ENCODE data around the gene AP3B1.

The AP3B1 gene

DNA sequence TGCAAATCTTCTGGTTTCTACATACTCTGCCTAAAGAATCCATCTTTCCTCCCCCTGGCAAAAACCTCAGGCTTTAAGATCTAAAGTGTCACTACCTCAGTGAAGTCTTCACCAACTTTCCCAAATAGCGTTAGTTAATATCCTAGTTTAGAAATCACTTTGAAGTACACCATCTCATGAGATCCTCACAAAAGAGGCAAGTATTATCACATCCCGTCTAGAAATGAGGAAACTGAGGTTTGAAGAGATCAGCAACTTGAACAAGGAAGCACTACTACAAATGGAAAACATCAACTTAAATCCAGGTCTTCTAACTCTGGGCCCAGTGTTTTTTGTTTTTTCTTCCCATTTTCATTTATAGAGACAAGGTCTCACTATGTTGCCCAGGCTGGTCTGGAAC lies 4.6 kb downstream of the AP3B1 start:
- DNase-seq: peak; percentile 65 to 82

DNA sequence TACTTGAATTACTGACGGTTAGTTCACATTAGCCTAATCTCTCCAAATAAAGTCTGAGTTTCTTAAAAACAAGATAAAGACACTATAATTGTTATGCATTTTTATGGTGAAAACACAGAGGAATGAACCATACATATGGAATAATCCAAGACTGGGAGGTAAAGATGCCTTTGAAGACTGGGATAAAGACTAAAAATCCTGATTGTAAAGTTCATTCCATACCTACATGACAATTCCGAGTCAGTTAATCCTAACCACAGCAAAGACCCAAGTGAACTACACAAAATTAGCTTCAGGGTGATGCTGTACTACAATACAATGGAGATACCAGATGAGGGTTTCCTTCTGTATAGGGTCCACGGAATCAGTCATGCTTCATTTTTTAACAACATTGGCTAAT lies 6.3 kb downstream of the AP3B1 start:
- no peak for DNase-seq

DNA sequence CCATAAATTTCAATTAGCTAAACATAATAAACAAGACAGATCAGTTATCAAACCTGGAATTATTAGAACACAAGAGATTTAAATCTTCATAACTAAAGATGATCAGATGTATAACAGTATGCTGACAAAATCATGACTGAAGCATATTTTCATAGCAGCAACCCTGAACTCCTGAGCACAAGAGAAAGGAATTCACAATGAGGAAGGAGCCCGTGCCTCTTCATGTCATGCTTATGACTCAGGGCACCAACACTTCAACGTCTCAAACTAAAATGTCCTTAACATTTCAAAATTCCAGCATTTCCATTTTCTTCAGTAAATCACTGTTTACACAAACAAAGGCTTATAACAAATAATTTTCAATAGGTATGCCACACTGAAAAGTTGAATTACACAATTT lies 6.7 kb downstream of the AP3B1 start:
- peak; percentile 75 to 81 for DNase-seq

DNA sequence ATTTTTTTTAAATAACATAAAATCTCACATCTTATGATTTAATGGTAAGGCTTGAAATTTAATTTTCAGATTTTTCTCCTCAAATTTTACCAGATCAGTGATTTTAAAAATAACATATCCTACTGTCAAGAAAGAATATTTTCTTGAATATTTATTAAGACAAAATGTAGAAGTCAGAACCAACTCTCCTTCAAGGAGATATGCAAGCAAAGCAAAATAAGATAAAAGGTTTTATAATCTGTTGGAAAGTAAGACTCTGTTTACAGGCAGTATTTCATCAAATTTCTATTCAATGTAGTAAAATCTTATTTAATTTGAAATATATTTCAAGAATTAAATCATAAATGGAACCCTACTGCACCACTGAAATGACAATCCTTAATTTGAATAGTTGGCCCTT lies 7.3 kb downstream of the AP3B1 start:
- DNase-seq: no peak

DNA sequence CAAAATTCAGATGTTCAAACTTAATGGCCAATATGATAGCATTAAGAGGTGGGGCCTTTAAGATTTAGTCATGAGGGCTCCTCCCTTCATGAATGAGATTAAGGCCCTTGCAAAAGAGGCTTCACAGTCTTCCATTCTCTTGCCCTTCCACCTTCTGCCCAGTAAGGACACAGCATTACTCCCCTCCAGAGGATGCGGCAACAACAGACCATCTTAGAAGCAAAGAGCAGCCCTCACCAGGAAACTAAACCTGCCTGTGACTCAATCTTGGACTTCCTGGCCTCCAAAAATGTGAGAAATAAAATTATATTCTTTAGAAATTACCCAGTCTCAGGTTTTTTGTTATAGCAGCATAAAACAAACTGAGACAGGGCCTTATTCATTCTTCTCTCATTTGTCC lies 8.2 kb downstream of the AP3B1 start:
- DNase-seq: no peak

DNA sequence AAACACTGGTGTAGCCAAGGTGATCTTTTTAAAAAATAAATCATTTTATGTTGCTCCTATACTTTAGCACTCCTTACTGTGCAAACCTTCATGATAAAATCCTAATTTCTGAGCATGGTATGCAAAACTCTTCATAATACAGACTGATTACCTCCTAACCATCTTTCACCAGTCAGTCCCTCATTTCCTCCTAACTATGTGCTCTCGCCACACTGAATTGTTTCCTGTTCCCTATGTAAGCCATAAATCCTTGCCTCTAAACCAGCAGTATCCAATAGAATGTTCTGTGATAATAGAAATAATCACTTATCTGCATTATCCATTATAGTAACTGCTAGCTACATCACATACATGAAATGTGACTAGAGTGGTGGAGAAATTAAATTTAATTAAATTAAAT lies 10.7 kb downstream of the AP3B1 start:
- DNase-seq: no peak

DNA sequence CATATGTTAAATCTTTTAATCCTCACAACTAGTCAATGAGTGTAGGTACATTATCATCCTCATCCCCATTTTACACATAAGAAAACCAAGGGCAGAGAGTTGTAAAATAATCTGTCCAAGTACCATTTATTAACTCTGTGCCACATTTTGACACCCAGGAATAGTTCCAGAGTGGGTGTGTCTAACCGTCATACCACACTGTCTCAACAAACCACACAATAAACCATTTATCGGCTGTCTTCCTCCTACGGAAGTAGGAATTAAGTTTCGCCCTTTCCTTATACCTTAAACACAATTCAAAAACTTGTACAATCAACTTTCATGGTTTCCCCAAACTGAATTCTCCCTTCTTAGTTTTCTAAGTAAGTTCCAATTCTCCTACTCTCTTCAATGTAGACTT lies 11.4 kb downstream of the AP3B1 start:
- DNase-seq: no peak

DNA sequence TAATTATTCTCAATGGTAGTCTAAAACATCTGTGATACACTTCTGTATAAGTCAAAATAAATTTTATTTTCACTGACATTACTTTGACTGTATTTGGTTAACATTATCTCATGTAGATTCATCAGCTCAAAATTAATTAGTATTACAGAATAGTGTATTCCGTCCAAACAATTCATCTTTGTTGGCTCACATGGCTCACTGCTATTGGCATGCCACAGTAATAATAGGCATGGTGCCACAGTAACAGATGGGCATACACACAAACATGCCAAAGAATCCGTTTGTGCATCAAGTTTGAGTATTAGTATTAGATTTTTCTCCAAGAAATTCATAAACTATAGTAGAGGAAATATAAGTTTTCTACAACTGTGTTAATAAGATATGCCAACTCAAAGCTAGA lies 14.2 kb downstream of the AP3B1 start:
- DNase-seq: no peak

DNA sequence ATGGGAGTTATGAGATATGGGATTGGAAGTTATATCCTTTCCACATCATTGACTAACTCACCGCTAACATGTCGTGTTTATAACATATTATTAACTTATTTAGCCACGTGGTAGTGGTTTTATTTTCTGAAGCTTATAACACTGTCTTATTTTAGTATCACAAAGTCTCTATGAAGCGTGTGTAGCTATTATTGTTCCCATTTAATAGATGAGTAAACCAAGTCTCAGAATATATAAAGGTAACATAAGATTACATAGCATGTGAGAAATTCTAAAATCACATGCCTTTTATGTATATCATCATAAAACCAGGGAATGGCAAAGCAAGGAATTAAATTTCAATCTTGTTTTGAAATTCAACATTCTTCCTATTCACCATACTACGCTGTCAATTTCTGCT lies 15.3 kb downstream of the AP3B1 start:
- DNase-seq: no peak

DNA sequence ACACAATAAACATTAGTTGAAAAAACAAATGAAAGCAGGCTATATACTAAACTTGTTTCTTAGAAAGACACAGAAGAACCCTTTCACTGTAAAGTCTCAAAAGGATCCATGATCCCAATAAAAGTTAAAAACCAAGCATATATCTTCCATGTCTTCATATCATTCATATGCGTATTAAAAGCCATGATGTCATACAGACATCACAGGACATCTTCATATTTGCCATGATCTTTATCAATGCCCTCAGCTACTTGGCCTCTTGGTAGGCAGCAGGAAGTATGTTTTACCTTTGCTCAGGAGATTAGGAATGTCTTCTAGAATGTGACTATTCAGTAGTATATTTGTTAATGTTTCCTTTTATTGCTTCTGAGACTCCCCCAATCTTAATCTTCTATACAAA lies 16.8 kb downstream of the AP3B1 start:
- DNase-seq: no peak

DNA sequence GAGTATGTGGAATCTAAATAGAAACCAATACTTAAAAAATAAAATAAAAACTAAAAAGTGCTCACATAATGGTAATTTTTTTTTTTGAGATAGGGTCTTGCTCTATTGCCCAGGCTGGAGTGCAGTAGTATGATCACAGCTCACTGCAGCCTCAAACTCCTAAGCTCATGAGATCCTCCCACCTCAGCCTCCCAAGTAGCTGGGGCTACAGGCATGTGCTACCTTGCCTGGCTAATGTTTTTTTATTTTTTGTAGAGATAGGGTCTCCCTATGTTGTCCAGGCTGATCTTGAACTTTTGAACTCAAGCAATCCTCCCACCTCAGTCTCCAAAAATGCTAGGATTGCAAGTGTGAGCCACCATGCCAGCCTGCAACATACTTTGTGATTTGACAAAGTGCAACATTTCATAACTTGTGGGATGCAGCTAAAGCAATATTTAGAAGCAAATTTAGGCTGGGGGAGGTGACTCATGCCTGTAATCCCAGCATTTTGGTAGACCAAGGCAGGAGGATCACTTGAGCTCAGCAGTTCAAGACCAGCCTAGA lies 18.4 kb downstream of the AP3B1 start:
- peak in 1 of 2 donors; percentile 21 for DNase-seq

DNA sequence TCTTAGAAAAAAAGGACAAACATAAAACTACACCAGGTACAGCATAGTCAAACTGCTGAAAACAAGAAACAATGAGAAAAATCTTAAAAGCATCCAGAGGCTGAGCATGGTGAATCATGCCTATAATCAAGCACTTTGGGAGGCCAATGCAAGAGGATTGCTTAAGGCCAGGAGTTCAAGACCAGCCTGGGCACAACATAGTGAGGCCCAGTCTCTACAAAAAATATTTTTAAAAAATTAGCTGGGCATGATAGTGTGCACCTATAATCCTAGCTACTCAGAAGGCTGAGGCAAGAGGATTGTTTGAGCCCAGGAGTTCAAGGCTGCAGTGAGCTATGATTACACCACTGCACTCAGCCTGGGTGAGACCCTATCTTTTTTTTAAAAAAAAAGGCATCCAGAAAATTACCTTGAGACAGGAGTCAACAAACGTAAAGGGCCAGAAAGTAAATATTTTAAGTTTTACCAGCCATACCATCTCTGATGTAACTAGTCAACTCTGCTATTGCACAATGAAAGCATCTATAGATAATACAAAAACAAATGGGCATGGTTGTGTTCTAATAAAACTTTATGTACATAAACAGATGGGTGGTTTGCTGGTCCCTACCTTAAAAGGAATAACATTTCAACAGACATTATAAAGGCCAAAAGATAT lies 19.8 kb downstream of the AP3B1 start:
- DNase-seq: no peak

DNA sequence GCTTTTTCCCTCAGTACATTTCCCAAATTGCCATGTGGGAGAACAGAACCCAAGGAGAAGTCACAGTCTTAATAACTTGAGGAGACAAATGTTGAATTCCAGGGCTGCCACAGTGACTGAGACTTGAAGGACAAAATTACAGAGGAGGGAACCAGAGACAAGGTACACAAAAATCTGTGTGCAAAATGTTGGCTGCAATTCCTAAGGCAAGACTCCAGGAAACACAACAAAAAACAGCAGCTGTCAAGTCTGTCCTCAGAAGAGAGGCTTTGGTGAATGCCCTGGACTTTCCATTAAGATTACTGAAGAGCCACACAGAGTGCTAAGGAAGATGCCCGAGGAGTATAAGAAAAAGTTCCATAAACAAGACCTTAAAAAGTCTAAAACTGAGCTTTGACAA lies 21.1 kb downstream of the AP3B1 start:
- no peak for DNase-seq

DNA sequence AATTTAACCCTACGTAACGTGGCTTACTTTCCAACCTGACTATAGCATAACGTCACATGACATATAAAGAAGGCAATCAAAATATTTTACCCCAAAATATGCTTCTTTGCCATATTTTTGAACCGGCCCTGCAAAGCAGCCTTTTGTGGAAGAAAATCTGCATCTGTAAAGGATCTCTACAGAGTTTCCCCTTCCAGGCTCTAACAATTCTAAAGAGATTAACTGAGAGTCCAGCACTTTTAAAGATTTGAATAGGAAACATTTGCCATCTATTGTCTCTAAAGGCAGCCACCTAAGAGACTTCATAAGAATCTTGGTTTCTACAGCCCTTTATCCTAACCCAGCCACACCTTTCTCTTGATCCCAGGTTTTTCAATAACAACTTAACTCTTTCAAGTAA lies 22.7 kb downstream of the AP3B1 start:
- DNase-seq: no peak

DNA sequence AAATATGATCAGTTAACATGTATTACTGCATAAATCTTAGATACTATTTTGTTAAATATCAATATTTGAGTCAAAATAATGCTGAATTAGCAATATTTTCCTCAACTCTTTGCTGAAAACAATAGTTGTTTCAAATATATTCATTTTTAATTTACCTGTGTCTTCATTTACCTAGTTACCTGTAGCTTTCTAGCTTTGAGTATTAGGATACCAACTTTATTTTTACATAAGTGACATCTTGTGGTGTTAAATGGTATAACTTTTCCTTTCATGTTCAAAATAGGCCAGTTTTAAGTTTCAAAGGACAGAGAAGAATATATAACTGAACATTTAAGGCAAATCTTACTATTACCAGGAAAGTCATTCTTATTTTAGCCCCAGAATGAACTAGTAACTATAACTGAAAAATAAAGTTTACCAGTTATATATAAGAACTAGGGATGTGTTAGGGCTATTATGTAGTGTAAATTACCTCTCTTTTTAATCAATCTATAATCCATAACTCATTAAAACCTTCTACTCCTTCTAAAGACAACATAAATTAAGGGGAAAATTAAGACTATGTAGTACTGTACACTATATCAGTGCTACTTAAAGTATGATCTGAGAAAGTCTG lies 25.3 kb downstream of the AP3B1 start:
- peak in 1 of 2 donors; percentile 20 for DNase-seq

DNA sequence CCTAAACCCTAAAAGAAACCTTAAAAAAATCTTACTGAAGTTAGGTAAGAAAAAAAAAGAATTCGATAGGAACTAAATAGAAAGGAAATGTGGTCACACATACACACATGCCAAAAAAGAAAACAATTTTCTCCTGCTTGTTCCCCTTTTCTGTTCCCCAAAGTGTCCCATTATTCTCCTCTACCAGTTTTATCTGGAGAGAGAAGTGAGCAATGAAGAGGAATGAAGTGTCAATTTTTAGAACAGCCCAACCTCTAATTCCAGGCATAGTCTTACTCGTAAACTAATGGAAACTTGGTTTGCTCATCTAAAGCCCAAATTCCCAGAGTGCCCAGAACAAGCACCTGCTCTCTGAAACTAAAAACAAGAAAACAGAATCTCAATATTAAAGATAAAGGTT lies 26.1 kb downstream of the AP3B1 start:
- peak; percentile 46 to 62 for DNase-seq

DNA sequence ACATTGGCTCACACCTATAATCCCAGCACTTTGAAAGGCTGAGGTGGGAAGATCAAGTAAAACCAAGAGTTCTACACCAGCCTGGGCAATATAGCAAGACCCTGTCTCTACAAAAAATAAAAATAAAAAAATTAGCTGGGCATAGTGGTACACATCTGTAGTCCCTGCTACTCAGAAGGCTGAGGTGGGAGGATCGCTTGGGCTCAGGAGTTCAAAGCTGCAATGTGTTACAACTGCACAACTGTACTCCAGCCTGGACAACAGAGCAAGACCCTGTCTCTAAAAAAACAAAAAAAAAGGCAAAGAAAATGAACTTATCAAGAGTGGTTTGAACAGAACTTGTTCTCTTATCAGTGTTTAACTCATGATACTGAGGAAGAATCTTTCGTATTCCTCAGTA lies 29.3 kb downstream of the AP3B1 start:
- DNase-seq: no peak

DNA sequence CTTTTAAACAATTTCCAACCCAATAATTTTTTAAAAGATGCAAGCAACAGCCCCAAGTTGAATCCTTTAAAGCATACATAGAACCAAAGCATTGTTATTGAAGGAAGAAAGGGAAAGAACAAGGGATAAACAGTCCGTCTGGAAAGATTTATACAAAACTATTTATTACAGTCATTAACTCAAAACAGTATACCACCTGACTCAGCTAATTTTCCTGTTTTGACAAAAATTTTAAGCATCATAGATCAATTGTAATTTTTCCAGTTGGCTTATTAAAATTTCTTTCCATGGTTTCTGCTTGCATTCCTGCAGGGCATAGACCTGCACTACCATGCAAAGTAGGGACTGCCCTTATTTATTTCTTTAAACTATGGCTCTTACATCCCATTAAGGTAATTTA lies 29.9 kb downstream of the AP3B1 start:
- DNase-seq: no peak

DNA sequence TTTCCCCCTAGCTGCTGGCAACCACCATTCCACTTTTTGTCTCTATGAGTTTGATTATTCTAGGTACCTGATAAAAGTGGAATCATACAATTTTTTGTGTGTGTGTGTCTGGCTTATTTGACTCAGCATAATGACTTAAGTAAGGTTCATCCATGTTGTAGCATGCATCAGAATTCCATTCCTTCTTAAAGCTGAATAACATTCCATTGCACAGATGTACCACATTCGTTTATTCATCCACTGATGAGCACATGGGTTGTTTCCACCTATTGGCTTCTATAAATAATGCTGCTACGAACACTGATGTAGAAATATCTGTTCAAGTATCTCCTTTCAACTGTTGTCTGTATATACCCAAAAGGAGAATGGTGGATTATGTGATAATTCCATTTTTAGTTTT lies 33.7 kb downstream of the AP3B1 start:
- DNase-seq: no peak

DNA sequence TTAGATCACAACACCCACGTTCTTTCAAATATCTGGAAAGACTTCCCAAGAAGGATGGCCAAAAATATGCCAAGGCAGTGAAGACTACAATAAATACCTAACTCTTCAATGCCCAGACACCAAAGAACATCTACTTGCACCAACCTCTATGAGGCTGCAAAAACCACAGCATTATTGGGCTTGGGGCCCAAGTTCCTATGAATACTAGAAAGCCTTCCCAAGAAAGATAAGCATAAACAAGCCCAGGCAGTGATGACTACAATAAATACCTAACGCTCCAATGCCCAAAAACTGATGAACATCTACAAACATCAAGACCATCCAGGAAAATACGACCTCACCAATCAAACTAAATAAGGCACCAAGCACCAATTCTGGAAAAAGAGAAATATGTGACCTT lies 41.3 kb downstream of the AP3B1 start:
- no peak for DNase-seq

DNA sequence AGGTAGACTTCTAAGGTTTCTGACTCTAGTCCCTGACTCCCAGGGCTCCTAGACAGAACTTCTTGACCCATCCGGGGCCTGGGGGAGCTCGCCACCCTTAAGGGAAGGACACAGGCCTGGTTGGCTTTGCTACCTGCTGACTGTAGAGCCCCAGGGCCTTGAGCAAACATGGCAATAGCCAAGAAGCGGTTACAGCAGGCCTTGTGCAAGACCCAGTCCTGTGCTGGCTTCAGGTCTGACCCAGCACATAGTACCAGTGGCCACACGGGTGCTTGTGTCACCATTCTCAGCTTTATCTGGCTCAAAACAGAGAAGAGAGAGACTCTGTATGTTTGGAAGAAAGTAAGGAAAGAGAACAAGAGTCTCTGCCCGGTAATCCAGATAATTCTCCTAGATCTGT lies 41.8 kb downstream of the AP3B1 start:
- DNase-seq: no peak

DNA sequence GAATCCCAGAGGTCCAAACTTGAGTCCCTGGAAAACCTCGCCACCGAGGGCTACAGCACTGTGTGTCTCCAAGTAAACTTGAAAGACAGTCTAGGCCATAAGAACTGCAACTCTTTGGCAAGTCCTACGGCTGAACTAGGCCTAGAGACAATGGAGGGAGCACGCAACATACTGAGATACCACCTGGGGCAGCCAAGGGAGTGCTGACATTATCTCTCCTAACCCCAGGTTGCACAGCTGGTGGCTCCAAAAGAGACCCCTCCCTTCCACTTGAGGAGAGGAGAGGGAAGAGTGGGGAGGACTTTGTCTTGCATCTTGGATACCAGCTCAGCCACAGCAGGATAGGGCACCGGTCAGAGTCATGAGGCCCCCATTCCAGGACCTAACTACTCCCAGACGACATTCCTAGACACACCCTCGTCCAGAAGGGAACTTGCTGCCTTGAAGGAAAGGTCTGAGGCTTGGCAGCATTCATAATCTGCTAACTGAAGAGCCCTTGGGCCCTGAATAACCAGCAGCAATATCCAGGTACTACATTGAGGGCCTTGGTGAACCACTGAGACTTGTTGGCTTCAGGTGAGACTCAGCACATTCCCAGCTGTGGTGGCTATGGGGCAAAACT lies 42.7 kb downstream of the AP3B1 start:
- no peak for DNase-seq

DNA sequence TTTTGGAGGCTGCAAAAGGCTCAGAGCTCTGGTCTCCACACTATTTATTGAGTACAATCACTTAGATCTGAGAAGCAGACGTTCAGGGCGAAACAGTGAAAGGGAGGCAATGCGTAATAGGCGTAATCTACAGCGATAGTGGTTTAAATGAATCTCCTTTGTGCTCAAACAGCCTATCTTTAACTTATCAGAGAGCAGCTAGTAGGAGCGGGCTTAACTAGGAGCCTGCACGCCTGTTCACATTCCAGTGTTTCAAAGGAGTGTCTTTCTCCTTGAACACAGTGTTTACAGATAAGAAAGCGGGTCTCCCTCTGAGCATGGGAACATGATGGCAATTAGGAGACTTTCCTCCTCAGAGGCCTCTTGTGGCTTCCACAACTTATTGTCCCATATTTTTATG lies 49.4 kb downstream of the AP3B1 start:
- no peak for DNase-seq

DNA sequence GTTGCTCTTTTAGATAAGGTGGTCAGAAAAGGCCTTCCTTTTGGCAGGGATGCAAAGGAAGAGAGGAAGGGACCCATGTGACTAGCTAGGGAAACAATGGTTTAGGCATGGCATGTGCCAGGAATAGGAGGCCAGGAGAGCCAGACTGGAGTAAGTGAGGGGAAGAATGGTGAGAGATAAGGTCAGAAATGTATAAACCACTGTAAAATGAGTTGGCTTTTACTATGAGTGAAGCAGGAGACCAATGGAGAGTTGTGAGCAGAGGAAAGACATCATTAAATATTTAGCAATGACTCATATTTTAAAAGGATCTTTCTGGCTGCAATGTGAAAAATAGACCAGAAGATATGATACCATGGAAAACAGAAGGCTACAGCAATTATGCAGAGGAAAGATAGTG lies 50.9 kb downstream of the AP3B1 start:
- DNase-seq: no peak
